ENCODE results near the gene NOP9.

Gene NOP9

DNA sequence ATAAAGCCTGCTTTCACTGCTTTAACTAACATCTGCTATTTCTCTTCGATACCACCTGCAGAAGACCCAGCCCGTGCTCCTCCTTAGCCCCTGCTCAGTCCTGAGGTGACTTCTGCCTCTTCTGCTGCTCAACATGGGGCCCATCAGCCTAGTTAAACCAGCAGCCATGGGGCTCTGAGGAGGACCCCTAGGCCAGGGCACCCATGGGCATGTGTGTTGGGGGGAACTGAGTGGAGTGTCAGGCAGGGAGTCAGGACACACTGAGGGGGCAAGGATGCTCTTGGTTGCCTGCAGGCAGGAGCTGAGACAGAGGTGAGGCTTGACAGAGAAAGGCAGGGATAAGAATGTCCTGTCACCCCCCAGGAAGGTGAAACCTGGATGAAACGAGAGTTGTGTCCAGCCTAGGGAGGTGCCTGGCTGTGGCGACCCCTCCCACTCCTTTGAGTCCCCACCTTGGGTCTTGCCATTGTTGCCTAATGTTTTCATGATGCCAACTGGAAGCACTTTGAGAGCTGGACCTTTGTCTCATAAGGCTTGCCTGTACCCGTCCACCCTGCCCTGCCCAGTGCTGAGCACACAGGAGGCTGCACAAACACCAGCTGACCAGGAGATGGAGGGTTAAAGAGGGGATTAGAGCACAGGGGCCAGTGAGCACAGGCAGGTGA, 15.7 kb upstream of the NOP9 start:
- no peak for DNase-seq (ENCODE audit: low spot score)

GRCh38 chr14:24284501-24285035, 15.1 kb upstream of the NOP9 start:
- DNase-seq (ENCODE audit: low spot score), result no peak

DNA sequence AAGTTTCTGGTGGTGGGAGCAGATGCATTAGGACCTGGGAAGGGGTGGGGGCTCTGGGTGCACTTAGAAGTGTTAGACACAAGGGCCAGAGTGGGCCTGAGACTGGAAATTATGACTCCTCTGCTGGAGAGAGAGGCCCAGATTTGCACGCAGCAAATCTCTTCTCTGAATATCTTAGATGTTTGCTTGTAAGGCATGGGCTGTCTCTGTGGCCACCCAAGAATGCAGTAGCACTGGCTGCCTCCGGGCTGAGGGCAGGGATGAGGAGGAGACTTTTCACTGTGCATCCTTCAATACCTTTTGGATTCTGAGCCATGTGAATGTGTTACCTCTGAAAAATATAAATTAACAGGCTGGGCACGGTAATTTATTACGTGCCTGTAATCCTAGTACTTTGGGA, 14.3 kb upstream of the NOP9 start:
- DNase-seq (ENCODE audit: low spot score), result no peak

DNA sequence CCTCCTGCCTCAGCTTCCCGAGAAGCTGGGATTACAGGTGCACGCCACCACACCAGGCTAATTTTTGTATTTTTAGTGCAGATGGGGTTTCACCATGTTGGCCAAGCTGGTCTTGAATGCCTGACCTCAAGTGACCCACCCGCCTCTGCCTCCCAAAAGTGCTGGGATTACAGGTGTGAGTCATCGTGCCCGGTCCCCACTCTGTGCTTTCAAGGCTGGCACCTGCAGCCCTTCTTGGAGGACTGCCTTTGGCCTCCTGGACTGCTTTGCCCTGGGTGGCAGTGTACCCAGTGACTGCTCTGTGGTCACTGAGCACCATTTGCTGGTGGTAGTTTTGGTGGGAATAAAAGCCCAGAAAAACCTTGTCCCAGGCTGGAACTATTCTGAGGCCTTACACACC, 12.7 kb upstream of the NOP9 start:
- no peak for DNase-seq (ENCODE audit: low spot score)

GRCh38 chr14:24289649-24290280, 9.9 kb upstream of the NOP9 start:
- no peak for DNase-seq (ENCODE audit: low spot score)

DNA sequence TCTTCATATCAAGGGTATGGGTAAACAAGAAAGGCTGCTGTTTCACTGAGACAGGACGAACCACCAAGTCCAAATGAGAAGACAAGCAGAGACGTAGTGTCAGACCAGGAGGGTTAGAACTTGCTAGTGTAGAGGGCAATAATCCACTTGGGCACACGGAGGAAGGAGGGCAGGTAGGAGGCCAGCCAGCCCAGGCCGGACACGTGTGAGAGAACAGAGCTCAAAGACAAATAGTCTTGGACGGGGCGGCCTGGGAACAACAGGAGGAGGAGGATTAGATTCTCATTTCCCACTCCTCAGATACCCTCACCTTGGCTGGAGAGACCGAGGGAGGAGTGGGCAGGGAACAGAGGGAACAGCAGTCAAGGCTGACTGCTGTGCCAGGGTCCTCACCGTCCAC, 8.9 kb upstream of the NOP9 start:
- no peak for DNase-seq (ENCODE audit: low spot score)

DNA sequence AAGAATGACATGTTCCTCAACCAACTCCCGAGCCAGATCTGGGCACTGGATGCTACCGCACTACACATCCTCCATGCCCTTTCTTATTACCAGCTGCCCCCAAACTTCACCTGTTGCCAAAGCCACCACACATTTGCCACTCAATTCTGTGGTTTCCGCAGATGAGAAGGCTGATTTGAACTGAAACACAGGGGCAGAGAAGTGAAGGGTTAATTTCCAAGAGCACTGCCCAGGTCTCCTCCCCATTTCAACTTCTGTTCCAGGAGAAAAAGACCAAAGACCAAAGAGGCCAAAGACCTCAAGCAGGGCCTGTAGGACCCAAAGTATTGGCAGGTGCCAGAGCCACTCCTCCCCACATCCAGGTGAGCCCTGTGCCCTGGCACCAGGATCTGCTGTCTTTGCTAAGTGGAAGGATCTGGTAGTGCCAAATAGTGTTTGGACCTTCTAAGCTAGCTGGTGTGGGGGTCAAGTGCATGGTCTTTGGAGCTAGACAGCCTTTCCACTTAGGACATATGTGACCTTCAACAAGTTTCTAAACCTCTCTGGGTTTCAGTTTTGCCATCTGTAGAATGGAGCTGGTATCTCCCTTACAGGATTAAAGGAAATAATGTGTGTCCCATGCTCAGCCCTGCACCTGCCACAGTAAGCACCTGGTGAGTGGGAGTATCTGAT, 8.1 kb upstream of the NOP9 start:
- no peak for DNase-seq (ENCODE audit: low spot score)

DNA sequence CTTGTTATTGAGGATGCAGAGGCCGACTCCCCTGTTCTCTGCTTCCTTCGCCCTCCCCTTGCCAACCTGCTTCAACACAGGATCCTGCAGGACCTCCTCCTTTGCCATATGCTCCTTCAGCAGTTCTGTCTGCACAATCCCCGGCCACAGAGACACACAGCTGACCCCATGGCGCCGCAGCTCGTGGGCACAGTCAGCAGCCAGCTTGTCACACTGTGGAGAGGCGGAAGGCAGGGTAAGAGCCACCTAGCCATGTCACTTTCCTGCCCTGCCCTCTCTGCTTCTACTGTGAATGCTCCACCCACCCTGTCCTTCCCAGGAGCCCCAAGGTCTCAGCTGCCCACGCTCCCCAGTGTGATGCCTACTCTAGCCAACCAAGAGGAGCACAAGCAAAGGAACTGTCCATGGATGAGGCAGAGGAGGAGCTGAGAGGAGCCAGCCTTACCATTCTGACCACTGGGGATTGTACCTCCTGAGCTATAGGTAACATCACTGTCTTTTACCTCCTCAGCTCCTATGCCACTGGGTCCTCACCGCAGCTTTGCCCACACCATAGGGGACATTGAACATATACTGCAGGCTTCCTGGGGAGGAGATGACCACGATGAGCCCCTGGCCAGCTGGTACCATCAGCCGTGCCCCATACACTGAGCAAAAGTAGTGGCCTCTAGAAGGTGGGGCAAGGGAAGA, 7.4 kb upstream of the NOP9 start:
- DNase-seq (ENCODE audit: low spot score), result no peak

DNA sequence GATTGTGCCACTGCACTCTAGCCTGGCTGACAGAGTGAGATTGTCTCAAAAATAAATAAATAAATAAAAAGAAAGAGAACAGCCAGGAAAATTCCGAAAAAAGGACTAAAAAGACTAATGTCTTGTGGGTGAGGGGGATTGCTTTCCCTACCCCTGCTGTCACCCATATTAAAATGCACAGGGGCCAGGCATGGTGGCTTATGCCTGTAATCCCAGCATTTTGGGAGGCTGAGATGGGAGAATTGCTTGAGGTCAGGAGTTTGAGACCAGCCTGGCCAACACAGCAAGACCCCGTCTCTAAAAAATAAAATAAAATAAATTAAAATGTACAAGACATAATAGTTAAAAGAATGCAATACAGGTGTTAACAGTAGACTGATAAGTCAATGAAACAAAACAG, 6.1 kb upstream of the NOP9 start:
- no peak for DNase-seq (ENCODE audit: low spot score)

DNA sequence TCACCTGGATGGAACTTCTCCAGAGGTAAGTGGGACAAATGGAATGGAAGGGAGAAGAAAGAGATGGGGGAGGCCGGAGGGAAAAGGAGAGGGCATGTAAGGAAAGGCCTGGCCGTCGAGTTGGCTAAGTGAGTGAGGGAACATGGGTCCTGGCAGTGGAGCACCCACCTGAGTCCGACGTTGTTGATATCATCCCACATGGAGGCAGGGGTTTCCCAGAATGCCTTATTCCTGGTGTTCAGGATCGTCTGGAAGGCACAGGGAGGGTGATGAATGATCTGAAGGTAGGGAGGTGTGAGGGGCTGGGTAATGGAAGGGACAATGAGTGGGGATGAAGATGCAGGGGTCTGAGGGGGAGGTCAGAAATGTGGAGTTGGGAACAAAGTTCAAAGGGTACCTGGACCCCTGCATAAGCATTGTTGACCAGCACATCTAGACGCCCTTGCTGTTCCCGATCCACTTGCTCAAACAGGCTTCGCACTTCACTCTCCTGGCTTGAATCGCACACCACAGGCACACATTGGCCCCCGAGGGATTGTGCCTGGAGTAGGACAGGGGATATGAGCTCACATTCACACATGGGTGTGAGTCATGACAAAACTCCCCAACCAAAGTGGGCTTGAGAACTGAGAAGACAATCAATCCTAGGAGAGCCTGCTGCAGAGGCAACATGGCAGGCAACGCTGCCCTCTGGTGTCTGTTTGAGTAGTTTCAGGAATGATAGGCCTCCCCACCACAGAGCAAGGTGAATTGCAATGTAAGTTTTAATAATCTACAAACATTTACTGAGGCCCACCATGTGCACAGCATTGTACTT, 3.1 kb upstream of the NOP9 start:
- DNase-seq (ENCODE audit: low spot score), result peak; percentile 93

GRCh38 chr14:24297190-24297964, 2.3 kb upstream of the NOP9 start:
- no peak for DNase-seq (ENCODE audit: low spot score)

DNA sequence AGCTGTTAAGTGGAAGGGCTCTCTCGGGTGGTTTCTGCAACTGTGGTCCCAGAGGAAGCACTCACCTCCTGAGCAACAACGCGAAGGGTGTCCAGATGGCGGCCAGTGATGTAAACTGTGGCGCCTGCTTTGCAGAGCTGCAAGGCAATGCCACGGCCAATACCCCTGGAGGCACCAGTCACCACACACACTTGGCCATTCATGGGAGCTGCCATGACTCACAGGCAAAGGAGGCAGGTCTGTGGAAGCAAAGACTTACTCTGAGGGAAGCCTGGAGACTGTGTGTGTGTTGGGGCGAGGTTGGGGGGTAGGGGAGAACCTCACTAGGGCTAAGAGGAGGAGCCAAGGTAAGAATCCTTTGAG, 777 bp upstream of the NOP9 start:
- peak; percentile 82 for DNase-seq (ENCODE audit: low spot score)

GRCh38 chr14:24300326-24300980, 803 bp downstream of the NOP9 start:
- DNase-seq (ENCODE audit: low spot score), result no peak

DNA sequence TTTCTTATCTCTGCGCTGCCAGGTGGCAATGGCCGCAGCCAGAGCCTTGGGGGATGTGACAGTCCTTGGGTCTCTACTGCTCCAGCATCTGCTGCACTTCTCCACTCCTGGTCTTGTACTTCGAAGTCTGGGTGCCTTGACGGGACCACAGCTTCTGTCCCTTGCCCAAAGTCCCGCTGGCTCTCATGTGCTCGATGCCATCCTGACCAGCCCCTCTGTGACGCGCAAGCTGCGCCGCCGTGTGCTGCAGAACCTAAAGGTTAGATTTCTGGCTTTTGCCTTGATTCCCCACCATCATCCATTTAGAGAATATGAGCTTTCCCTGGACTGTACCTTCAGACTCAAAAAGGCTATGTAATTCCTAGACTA, 4.4 kb downstream of the NOP9 start:
- DNase-seq (ENCODE audit: low spot score), result no peak

GRCh38 chr14:24307156-24307574, 7.5 kb downstream of the NOP9 start:
- no peak for DNase-seq (ENCODE audit: low spot score)

DNA sequence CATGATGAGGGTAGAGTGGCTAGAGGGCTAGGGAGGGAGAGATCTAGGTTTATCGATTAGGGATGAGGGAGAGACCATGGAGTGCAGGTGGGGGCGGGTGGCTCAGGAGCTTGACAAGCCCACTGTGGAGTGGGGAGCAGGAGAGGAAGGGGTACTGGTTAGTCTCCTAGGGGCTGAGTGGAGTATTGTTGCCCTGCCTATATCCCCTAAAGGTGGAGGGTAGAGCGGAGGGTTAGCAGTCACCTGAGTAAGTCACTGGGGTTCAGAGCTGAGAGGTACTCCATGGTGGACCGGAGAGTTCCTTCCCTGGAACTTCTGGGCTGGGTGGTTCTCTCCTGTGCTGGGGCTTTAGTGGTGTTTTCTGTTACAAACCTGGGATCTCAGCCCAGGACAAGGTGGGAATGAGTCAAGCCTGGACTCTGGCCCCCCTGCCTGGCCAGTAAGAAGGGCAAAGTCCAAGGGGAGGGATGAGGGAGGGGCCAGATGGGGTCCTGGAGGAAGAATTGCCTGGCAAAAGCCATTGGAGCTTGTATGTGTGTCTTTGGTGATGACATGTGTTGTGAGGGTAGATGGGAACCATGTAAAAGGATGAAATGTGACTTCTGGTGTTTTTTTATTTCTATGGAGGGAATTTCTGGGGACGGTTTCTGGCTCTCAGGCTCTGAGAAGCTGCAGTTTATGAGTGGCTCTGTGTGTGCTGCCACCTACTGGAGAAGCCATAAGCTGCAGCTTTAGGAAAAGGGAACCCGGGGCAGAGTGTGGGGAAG, 8.1 kb downstream of the NOP9 start, which contains the start of gene CIDEB:
CIDEB (minus strand) TSS at position 403 of the 767 bp plus-strand sequence; CDS start at position 284, 119 bp downstream.
- peak; percentile 83 for DNase-seq (ENCODE audit: low spot score)

DNA sequence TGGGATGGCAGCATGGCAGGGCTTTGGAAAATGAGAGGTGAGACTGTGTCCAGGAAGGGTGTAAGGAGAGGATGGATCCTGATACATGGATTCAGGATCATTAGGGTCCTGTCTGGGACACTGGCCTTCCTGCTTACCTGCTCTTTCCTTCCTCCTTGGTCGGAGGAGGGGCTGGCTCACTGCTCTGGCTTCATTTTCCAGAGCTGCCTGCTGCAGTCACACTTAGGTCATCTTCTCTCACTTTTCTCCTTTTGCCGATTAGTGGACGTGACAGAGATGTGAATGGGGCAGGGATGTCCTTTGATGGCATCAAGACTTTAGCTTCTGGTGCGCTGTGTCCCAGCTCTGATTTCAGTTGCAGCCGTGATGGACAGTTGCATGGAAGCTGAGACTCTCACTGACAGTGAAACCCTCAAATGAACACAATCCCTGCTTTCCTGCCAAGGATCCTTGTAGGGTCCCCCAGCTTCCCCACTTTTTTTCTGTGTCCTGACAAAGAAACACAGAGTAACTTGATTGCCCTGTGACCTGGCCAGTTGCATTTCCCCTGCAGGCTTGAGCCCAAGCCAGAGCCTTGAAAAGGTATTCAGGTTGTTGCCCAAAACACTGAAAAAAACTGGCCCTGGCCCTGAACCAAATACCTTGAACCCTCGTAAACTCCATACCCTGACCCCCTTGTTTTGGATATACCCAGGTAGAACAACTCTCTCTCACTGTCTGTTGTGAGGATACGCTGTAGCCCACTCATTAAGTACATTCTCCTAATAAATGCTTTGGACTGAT, 8.9 kb downstream of the NOP9 start:
- no peak for DNase-seq (ENCODE audit: low spot score)

DNA sequence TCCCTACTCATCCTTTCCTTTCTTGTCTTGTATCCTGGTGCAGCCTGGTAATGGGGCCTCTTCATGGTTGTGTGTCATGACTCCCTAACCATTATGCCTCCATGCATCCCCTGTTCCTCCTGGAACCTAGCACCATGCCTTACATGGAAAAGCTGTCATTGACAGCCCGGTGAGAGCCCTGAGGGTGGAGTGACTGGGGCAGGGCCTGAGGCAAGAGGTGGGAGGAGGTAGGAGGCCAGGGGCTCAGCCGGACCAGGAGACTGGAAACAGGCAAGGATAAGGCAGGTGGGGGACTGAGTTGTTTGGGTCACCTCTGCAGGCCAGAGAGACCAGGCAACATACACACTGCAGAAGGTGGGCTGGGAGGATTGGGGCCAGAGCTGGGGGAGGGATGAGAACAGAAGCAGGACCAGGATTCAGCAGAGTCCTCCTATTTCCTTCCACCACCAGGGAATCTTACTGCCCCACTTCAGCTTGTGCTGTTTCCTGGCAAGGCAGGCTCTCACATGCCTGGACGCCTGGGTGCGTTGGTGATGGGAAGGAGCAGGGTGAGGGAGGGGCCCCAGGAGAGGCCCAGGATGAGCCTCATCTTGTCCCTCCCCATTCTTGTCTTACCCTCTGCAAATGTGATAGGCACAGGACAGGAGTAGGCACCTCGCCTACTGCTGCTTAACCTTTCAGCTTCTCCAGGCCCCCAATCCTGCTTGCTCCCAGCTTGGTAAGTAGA, 10.1 kb downstream of the NOP9 start, which contains the start of gene LTB4R2:
LTB4R2 (plus strand) TSS at position 603 of the 727 bp plus-strand sequence. CDS start 525 bp downstream, outside the sequence.
- DNase-seq (ENCODE audit: low spot score), result no peak

All from hepatic stellate cell (primary cell).